Measurements from ENCODE around the gene NFASC.

The NFASC gene

DNA sequence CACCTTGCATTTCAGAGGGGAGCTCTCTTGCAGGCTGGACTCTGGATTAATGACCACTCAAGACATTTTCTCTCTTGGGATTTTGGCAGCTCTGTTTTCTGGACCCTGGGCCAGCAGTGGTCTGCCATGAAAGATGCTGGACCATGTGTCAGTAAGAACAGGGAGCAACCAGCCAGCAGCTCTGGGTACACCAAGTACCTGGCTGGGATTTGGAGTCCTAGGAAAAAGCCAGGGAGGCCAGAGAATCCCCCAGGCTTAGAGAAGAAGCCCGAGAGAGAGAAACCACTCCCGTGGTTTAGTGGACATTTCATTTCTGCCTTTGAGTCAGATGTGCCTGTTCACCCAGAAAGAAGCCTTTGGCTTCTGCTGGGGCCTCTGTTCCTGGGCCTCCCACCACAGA is 2.5 kb downstream of the NFASC start:
- TF ChIP-seq, protein P1, sequence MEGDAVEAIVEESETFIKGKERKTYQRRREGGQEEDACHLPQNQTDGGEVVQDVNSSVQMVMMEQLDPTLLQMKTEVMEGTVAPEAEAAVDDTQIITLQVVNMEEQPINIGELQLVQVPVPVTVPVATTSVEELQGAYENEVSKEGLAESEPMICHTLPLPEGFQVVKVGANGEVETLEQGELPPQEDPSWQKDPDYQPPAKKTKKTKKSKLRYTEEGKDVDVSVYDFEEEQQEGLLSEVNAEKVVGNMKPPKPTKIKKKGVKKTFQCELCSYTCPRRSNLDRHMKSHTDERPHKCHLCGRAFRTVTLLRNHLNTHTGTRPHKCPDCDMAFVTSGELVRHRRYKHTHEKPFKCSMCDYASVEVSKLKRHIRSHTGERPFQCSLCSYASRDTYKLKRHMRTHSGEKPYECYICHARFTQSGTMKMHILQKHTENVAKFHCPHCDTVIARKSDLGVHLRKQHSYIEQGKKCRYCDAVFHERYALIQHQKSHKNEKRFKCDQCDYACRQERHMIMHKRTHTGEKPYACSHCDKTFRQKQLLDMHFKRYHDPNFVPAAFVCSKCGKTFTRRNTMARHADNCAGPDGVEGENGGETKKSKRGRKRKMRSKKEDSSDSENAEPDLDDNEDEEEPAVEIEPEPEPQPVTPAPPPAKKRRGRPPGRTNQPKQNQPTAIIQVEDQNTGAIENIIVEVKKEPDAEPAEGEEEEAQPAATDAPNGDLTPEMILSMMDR (IDR thresholded peaks at IDR 0.05; ENCODE audit: insufficient read depth, low read depth, low read length, missing control alignments), result no peak
- no peak overlapping the region for H3K4me3 ChIP-seq (ENCODE audit: low read length)
- DNase-seq (ENCODE audit: low read depth), result no peak

DNA sequence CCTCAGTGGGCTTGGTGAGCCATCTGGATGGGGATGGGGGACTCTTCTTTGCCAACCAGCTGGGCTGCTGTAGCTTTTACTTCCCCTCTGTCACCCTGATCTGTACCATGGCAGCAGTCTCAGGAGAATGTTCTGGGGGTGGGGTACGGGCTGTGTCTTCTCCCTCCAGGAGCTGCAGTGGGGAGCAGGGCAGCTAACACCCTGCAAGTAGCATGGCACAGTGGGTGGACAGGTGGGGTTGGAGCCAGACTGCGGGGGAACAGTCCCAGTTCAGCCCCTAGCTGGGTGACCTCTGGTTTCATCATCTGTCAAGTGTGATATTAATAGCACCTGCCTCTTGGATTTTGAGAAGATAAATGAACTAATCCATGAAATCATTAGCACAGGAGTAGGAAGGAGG is 3.1 kb downstream of the NFASC start:
- H3K4me3 ChIP-seq (ENCODE audit: low read length), result no peak overlapping the region
- TF ChIP-seq, protein P1 (IDR thresholded peaks at IDR 0.05; ENCODE audit: insufficient read depth, low read depth, low read length, missing control alignments), result no peak
- no peak for DNase-seq (ENCODE audit: low read depth)

DNA sequence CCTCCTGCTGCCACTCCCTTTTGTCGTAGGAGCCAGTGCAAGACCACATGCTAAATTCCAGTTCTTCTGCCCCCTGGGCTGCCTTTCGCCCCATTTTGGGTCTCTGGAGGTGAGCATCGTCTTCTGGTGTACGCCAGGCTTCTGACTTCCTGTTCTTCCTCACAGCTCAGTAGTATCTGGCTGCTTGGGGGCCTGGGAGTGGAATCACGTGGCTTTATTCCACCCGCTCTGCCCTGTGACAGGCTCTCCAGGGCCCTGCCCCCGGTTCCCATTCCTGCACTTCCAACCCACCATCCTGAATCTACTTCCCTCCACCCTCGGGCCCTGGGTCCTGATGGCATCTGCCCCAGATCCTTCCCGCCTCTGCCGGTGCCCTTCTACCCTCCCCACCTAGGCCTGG is 3.6 kb downstream of the NFASC start:
- no peak for DNase-seq (ENCODE audit: low read depth)
- TF ChIP-seq, protein P1 (IDR thresholded peaks at IDR 0.05; ENCODE audit: insufficient read depth, low read depth, low read length, missing control alignments), result no peak
- no peak overlapping the region for H3K4me3 ChIP-seq (ENCODE audit: low read length)

DNA sequence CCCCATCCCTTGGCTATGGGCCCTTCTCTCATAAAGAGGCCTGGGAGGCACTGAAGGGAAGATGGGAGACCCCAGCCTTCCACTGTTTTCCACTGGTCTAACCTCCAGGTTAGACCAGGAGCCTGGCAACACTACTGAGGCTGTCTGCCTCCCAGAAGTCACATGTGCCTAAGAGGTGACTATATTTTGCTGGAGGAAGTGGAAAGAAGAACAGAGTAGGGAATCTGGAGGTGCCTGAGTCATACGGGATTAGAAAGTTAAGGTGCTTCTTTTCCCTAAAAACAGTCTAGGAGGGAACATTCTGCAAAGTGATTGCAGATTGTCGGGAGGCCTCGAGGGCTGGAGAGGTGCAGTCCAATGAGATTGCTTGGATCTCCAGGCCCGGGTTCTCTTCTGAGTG is 4.6 kb downstream of the NFASC start:
- no peak overlapping the region for H3K4me3 ChIP-seq (ENCODE audit: low read length)
- TF ChIP-seq, protein P1 (IDR thresholded peaks at IDR 0.05; ENCODE audit: insufficient read depth, low read depth, low read length, missing control alignments), result no peak
- DNase-seq (ENCODE audit: low read depth), result no peak

DNA sequence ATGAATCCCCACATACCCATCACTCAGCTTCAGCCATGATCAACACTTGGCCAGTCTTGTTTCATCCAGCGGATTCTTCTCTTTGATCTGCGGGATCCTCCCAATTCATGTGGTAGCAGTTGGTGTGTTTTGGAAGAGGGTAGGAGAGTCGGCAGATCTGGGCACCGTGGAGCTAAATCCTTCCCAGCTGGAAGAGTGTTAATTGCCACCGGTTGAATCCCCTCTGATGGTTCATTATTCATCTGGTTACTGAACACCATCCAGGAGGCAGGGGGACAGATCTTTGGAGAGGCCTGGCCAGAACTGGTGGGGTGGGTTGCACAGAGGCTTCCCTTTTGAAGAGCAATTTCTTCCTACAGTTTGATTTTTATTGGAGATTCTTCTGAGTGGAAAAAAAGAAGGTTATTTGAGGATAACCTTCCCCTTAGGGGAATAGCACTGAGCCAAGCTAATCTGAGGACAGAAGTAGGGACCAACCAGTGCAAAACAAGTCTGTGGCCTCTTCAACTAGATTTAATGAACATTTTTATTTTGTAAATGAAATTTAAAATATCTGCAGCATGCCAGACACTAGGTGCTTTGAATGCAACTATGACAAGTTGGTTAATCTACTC is 8.1 kb downstream of the NFASC start:
- TF ChIP-seq, protein P1 (IDR thresholded peaks at IDR 0.05; ENCODE audit: insufficient read depth, low read depth, low read length, missing control alignments), result no peak
- H3K4me3 ChIP-seq (ENCODE audit: low read length), result no peak overlapping the region
- no peak for DNase-seq (ENCODE audit: low read depth)

DNA sequence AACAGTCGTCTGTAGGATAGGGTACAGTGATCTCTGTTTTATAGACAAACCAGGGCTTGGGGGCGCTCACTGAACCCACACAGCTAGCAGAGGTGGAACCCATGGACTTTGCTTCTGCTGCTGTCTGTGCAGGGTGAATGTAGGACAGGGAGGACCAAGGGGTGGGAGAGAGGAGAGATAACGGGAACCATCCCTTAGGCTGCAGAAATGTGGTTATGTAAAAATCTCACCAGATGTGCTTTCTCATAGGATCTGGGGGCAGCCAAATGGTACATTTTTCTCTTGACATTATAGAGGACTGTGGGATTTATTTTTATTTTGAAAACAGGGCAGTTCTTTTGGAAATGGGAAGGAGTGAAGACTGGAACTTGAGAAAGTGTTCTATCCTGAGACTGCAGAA is 8.7 kb downstream of the NFASC start:
- DNase-seq (ENCODE audit: low read depth), result no peak
- TF ChIP-seq, protein P1 (IDR thresholded peaks at IDR 0.05; ENCODE audit: insufficient read depth, low read depth, low read length, missing control alignments), result no peak
- no peak overlapping the region for H3K4me3 ChIP-seq (ENCODE audit: low read length)

DNA sequence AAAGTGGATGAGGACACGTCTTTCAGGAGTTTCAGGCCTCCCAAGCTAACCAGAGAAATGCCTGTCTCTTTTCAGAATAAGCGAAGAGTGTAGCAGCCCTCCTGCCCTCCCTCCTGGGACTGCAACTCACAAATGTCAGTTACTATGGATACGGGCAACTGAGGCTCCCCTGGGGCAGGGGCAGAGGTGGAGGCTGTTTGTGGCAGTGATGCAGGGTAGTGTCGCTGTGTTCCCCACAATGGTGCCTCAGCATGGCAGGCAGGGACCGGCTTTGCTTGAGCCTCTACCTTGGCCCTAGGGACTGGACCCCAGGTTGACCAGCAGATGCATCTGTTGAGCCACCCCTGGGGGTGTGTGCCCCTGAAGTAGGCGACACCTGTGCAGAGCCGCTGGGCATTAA is 10.2 kb downstream of the NFASC start:
- TF ChIP-seq, protein P1 (IDR thresholded peaks at IDR 0.05; ENCODE audit: insufficient read depth, low read depth, low read length, missing control alignments), result no peak
- H3K4me3 ChIP-seq (ENCODE audit: low read length), result no peak overlapping the region
- no peak for DNase-seq (ENCODE audit: low read depth)

Measured in epithelial cell of esophagus (primary cell).